ENCODE measurements around the gene SLC30A1. TPM values are rescaled to one million over a fixed set of nuclear protein-coding genes. Genes with fewer than 3 reads are reported as not detected.
"Not testable (repeated sequence)": the region's sequence is repeated elsewhere in the genome, so short reads cannot be mapped to it uniquely, and the experiment has no call there.

Gene SLC30A1
- total RNA-seq, 1 donor: 30.9 TPM

DNA sequence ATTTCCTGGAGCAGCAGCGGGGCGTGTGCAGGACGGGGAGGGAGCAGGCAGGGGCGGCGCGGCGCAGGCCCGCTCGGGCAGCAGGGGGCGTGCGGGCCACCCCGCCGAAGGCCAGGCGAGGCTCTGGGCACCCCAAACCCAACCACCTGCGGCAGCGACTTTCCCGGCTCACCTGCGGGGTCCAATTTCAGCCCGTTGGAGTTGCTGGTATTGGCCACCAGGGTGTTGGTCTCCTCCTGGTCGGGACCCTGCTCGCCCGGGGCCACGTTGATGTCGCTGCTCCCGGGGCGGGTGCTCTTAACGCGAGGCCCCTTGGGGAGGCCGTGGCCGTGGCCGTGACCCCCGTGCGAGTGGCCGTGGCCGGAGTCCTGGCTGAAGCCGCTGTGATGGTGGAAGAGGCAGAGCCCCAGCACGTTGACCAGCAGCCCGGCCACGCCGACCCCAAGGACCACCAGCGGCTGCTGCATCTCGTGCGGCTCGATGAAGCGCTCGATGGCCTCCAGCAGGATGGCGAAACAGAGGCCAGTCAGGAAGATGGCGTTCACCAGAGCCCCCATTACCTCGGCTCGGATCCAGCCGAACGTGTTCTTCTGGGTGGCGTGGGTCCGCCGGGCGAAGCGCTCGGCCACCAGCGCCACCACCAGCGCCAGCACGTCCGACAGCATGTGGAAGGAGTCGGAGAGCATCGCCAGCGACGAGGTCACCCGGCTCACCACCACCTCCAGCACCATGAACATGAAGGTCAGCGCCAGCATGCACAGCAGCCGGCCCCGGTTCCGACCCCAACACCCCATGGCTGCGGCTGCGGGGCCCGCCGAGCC, 932 bp downstream of the SLC30A1 start:
- Histone ChIP-seq H3K9me3 (ENCODE audit: low read depth, low read length) (no peaks in the 10 kb centered on the region), H3K27me3 (ENCODE audit: insufficient read depth, low read length) (no peaks in the 10 kb centered on the region), H3K4me1 (ENCODE audit: insufficient read depth, low read length) (peaks cover 46% of the 10 kb centered on the region), H3K4me3 (ENCODE audit: low read length) (peak overlapping the region; percentile 85)

DNA sequence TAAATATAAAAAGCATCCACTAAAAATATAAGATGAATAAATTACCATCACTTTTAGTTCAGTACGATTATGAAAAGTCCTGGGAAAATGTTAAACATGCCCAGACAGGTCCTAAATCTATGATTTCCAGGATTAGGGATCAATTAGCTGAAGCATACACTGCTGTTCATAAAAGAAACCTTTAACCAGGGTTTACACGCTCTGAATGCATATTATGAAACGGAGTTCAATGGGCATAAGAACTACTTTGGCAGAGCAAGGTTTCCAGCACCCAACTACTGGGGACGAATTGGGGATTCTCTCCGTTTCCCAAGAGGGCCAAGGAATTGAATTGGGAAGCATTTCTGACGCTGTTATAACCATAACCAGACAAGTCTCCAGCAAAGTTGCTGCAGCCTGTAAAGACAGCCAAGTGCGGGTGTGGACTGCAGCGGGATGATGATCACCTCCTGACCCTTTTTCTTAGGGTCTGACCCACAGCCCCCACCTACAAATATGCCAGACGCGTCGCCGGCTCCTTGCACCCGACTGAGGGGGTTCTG, 1.6 kb downstream of the SLC30A1 start:
- Histone ChIP-seq H3K27me3 (ENCODE audit: insufficient read depth, low read length) (no peaks in the 10 kb centered on the region), H3K4me3 (ENCODE audit: low read length) (peak overlapping the region; percentile 85), H3K9me3 (ENCODE audit: low read depth, low read length) (no peaks in the 10 kb centered on the region), H3K4me1 (ENCODE audit: insufficient read depth, low read length) (peaks cover 39% of the 10 kb centered on the region)

DNA sequence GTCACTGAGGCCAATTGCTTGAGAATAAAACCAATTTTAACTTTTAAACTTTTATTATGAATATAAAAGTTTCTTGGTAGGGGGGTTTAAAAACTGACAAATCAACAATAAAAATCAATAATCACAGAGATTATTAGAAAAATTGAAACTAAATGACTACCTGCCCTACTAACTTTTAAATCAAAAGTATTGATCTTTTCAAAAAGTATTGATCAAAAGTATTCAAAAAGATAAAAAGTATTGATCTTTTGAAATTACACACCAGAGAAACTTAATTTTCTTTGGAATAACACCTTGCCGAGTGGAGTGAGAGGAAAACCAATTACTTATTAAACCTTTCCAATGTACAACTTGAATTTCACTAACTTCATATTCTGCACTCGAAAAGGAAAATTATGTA, 2.2 kb downstream of the SLC30A1 start:
- Histone ChIP-seq H3K9me3 (ENCODE audit: low read depth, low read length) (no peaks in the 10 kb centered on the region), H3K4me3 (ENCODE audit: low read length) (peak overlapping the region; percentile 85), H3K4me1 (ENCODE audit: insufficient read depth, low read length) (peaks cover 33% of the 10 kb centered on the region), H3K27me3 (ENCODE audit: insufficient read depth, low read length) (no peaks in the 10 kb centered on the region)

DNA sequence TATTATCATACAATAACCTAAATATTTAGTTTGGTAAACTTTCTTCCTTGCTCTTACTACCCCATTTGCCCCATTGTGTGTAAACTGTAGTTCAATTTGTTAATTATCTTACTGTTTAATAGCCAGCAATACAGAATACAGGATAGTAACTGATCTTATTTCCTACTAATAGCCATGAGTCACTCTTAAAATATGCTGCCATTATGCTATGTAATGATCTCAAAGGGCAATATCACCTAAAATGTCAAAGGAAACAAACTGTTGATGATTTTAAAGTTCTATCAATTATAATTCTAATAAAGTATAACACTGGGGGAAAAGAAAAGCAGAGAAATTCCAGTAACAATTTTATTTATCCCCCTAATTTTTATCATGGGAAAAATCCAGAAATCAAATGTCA, 4.3 kb downstream of the SLC30A1 start:
- no peaks in the 10 kb centered on the region for H3K27me3 ChIP-seq (ENCODE audit: insufficient read depth, low read length)
- H3K9me3 ChIP-seq (ENCODE audit: low read depth, low read length): no peaks in the 10 kb centered on the region
- H3K4me1 ChIP-seq (ENCODE audit: insufficient read depth, low read length): peaks cover 23% of the 10 kb centered on the region
- no peak overlapping the region for H3K4me3 ChIP-seq (ENCODE audit: low read length)

DNA sequence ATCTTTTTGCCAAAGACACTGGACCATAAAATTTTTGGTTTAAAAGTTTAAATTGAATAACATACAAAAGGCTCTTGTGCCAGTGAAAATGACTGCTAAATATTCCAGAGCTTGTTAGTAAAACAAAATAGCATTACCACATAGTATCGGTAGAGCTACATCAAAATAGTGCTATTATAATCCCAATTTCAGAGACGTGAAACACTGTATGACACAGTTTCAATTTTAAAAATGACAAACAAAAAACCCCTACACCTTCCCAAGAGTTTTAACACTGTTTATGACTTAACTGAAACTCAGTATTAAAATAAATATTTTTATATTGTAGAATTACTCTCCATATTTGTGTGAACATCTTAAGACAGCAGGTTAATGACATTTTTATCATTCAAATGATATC, 7.0 kb downstream of the SLC30A1 start:
- peaks cover 15% of the 10 kb centered on the region for H3K4me1 ChIP-seq (ENCODE audit: insufficient read depth, low read length)

DNA sequence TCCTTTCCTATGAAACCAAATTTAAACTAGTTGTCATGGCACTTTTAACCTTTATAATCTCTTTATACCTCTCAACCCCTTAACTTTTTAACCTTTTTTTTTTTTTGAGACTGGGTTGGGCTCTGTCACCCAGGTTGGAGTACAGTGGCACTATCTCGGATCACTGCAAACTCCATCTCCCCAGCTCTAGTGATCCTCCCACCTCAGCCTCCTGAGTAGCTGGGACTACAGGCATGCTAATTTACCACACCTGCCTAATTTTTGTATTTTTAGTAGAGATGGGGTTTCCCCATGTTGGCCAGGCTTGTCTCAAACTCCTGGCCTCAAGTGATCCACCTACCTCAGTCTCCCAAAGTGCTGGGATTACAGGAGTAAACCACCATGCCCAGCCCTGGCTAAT, 8.6 kb downstream of the SLC30A1 start:
- not testable (repeated sequence) for H3K4me3 ChIP-seq (ENCODE audit: low read length); H3K27me3 ChIP-seq (ENCODE audit: insufficient read depth, low read length); H3K4me1 ChIP-seq (ENCODE audit: insufficient read depth, low read length); H3K9me3 ChIP-seq (ENCODE audit: low read depth, low read length)

More for the DNA sequence above, 7.0 kb downstream of the SLC30A1 start:
- H3K4me3 ChIP-seq (ENCODE audit: low read length): no peak overlapping the region
- no peaks in the 10 kb centered on the region for H3K27me3 ChIP-seq (ENCODE audit: insufficient read depth, low read length)
- no peaks in the 10 kb centered on the region for H3K9me3 ChIP-seq (ENCODE audit: low read depth, low read length)

DNA sequence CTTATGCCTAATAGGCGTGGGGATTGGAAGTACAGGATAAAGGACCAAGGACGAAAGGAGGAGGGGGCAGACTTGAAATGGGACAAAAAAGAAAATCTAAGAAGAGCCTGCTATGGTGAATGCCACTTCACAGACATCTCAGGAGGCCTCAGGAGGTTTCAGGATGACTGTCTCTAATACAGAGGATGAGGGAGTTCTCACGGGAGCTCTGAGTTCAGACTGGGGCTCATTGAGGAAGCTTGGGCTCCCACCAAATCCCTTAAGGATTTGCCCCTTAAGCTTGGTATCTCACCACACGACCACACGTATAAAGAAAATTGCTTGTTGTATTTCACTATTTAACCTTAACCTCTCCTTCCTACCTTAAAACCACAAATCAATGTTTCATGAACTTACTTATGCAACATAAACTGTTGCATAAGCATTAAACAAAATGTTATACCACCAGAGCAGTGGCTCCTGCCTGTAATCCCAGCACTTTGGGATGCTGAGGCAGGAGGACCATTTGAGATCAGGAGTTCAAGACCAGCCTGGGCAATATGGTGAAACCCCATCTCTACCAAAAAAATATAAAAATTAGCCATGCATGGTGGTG, 12.4 kb downstream of the SLC30A1 start:
- Histone ChIP-seq H3K27me3 (ENCODE audit: insufficient read depth, low read length) (no peaks in the 10 kb centered on the region), H3K4me3 (ENCODE audit: low read length) (no peak overlapping the region), H3K9me3 (ENCODE audit: low read depth, low read length) (no peaks in the 10 kb centered on the region), H3K4me1 (ENCODE audit: insufficient read depth, low read length) (no peaks in the 10 kb centered on the region)

DNA sequence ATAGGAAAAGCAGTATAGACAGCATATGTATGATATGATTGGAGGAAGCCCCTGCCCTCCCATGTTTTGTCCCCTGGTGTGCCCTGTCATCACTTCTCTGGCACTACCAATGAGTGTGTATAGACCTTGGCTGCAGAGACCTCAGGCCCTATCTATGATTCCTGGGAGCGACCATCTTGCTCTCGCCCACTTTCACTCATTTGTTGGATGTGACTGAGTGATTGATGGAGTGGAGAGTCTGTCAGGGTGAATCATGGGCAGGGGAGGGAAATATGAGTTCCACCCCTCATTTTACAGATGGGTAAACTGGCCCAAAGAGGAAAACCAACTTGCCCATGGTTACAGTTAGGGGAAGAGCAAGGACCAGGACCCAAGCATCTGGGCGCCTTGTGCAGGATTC, 14.9 kb downstream of the SLC30A1 start:
- H3K9me3 ChIP-seq (ENCODE audit: low read depth, low read length): no peaks in the 10 kb centered on the region
- no peaks in the 10 kb centered on the region for H3K4me1 ChIP-seq (ENCODE audit: insufficient read depth, low read length)
- H3K4me3 ChIP-seq (ENCODE audit: low read length): no peak overlapping the region
- H3K27me3 ChIP-seq (ENCODE audit: insufficient read depth, low read length): no peaks in the 10 kb centered on the region

DNA sequence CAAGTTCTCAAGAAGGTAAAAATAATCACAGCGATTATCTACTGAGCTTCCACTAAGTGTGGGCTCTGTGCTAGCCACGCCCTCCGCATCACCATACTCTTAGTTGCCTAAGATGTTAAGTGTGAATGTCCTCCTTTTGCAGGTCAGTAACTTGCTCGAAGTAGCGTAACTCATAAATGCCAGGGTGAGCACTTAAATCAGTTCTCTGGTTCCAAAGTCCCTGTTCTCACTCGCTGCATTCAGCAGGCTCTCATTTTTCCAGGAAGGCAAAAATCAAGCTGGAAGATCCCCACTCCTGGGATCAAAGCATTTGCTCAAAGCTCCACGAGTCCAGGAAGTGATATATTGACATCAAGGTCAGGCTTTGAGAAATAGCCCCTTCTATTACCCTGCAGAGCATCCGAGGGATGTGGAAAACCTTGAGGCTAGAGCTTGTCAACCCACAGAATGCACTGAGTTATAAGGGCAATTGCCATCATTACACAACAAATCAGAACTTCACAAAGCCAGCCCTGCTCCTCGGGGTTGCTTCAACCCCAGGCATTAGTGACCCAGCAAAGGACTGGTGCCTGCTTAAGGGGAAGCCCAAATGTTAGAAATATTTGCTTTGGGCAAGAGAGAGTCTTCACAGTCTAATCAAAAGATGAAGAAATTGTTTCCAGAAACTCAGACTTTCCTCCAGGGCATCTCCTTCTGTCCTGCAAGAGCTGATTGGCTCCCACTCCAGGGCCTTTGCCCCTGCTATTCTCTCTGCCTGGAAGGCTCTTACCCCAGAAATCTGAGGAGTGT, 19.5 kb downstream of the SLC30A1 start:
- Histone ChIP-seq H3K9me3 (ENCODE audit: low read depth, low read length) (no peaks in the 10 kb centered on the region), H3K27me3 (ENCODE audit: insufficient read depth, low read length) (peaks cover 2% of the 10 kb centered on the region), H3K4me3 (ENCODE audit: low read length) (no peak overlapping the region), H3K4me1 (ENCODE audit: insufficient read depth, low read length) (no peaks in the 10 kb centered on the region)

DNA sequence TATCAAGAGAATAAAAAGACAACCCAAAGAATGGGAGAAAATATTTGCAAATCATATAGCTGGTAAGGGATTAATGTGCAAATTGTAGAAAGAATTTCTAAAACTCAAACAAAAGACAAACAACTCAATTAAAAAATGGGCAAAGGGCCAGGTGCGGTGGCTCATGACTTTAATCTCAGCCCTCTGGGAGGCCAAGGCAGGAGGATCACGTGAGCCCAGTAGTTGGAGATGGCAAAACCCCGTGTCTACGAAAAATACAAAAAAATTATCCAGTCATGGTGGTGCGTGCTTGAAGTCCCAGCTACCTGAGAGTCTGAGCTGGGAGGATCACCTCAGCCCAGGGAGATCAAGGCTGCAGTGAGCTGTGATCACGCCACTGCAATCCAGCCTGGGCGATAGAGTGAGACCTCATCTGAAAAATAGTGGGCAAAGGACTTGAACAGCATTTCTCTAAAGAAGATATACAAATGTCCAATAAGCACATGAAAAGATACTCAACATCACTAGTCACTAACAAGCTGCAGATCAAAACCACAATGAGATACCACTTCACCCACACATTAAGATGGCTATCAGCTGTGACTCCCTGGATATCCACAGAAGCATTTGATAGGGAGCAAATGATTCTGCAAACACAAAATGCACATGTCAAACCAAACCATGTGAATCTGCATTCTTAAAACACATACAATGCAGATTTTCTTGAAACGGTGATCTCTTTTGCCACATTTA, 20.9 kb downstream of the SLC30A1 start:
- H3K4me3 ChIP-seq (ENCODE audit: low read length): no peak overlapping the region
- no peaks in the 10 kb centered on the region for H3K4me1 ChIP-seq (ENCODE audit: insufficient read depth, low read length)
- no peaks in the 10 kb centered on the region for H3K9me3 ChIP-seq (ENCODE audit: low read depth, low read length)
- peaks cover 3% of the 10 kb centered on the region for H3K27me3 ChIP-seq (ENCODE audit: insufficient read depth, low read length)

DNA sequence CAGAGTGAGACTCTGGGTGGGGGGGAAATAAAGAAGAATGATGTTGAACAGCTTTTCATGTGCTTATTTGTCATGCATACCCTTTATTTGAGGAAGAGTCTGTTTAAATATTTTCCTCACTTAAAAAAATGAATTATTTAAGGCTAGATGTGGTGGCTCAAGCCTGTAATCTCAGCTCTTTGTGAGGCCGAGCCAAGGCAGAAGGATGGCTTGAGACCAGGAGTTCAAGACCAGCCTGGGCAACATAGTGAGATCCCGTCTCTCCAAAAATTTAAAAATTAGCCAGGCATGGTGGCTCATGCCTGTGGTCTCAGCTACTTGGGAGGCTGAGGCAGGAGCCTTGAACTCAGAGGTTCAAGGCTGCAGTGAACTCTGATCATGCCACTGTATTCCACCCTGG, 25.4 kb downstream of the SLC30A1 start:
- peaks cover 3% of the 10 kb centered on the region for H3K27me3 ChIP-seq (ENCODE audit: insufficient read depth, low read length)
- H3K4me3 ChIP-seq (ENCODE audit: low read length): no peak overlapping the region
- peaks cover 7% of the 10 kb centered on the region for H3K4me1 ChIP-seq (ENCODE audit: insufficient read depth, low read length)
- H3K9me3 ChIP-seq (ENCODE audit: low read depth, low read length): no peaks in the 10 kb centered on the region

DNA sequence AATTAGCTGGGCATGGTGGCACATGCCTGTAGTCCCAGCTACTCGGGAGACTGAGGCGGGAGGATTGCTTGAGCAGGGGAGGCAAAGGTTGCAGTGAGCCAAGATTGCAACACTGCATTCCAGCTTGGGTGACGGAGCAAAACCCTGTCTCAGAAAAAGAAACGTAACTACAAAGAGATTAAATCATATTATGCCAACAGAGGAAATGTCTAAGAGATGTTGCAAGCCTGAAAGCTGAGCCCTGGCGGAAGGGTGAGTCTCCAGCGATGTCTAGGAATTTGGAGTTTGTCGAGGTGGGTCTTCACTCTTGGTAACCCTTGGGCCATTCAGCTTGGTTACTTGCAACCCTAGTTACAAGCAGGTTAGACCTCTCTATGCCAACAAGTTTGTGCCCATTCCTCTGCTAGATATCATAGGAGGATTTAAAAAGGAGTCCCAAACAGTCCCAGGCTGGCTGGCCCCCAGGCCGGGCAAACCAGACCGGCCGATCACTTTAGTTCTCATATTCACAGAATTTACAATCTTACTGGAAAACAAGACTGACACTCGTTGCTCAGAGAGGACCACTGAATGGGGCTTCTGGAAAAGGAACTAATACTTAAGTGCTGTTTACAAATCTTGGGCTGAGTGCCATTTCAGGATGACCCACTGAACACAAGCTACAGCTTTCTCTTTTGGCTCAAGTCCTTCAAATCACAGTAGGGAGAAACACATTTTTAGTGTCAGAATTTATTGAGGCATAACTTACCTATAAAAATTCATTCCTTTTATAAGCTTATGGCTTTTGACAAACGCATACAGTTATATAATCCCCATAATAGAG, 27.1 kb downstream of the SLC30A1 start:
- no peak overlapping the region for H3K4me3 ChIP-seq (ENCODE audit: low read length)
- peaks cover 7% of the 10 kb centered on the region for H3K4me1 ChIP-seq (ENCODE audit: insufficient read depth, low read length)
- peaks cover 3% of the 10 kb centered on the region for H3K27me3 ChIP-seq (ENCODE audit: insufficient read depth, low read length)
- H3K9me3 ChIP-seq (ENCODE audit: low read depth, low read length): no peaks in the 10 kb centered on the region

DNA sequence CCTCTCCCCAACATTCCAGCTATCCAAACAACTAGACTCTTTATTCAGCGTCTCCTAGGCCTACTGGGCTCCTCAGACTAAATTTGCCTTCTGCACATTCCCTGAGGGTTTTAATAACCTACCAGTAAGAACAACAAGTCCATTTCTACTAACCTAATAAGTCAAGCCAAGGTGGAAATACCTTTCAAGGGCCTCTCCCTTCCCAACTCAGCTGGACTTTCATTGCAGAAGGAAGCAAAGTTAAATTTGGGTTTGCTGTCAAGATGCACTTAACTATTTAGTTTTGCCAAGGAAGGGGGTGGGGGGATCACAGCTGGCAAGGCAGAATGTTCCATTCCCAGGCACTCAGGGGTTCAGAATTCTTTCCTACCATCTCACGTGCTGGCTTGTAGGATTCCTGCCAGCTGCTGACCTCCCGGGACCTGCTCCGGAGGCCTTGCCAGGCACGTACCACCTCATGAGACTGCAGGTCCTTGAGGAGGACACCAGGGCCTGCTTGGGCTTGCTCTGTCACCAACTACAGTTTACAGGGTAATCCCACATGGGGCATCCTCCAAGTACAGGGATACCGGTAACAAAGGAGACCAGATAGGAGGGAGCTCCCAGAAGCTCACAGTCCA, 29.8 kb downstream of the SLC30A1 start:
- no peaks in the 10 kb centered on the region for H3K27me3 ChIP-seq (ENCODE audit: insufficient read depth, low read length)
- no peak overlapping the region for H3K4me3 ChIP-seq (ENCODE audit: low read length)
- peaks cover 7% of the 10 kb centered on the region for H3K4me1 ChIP-seq (ENCODE audit: insufficient read depth, low read length)
- H3K9me3 ChIP-seq (ENCODE audit: low read depth, low read length): no peaks in the 10 kb centered on the region

Data from mononuclear cell (primary cell).